HAP-1 (cell line): ENCODE measurements around the gene LMBRD1.

ENCODE experiments used
- DNase-seq, 2 experiments: peaks; one replicate each; pipeline ENCODE4 v3.0.0-alpha.2; 2016 to 2020; ENCODE audit warnings: low spot score in 2 of 2
- H3K27me3 ChIP-seq: fragments of 250-450 bp; sonication (Bioruptor Pico); 2 replicates; pipeline ENCODE4 v1.5.1; 2020; ENCODE audit warnings: low read depth, mild to moderate bottlenecking, moderate library complexity
- H3K36me3 ChIP-seq: fragments of 250-450 bp; sonication (Bioruptor Pico); replicated peaks from 2 replicates; pipeline ENCODE4 v1.5.1; 2020; ENCODE audit warnings: mild to moderate bottlenecking
- H3K4me1 ChIP-seq: fragments of 250-450 bp; sonication (Bioruptor Pico); 2 replicates; pipeline ENCODE4 v1.5.1; 2020; ENCODE audit warnings: mild to moderate bottlenecking
- H3K4me3 ChIP-seq: fragments of 250-450 bp; sonication (Bioruptor Pico); 2 replicates; pipeline ENCODE4 v1.5.1; 2020; ENCODE audit warnings: mild to moderate bottlenecking, moderate library complexity
- H3K9me3 ChIP-seq: fragments of 250-450 bp; sonication (Bioruptor Pico); 2 replicates; pipeline ENCODE4 v1.5.1; 2020; ENCODE audit warnings: mild to moderate bottlenecking, moderate library complexity
- in situ Hi-C: fragments of 300-500 bp; cut with MboI; formaldehyde crosslinking; loops from 3 replicates; pipeline ENCODE4 v1.14.3; 2020; ENCODE audit warnings: low sequenced_read_pairs, inconsistent platforms, mixed read lengths

The LMBRD1 gene

GRCh38 chr6:69624944-69625343 lies 171.9 kb downstream of the LMBRD1 start:
- H3K27me3 ChIP-seq, result no peaks in the 10 kb centered on the region
- in situ Hi-C loops, result no loop called here
- DNase-seq, result no peak
- H3K4me1 ChIP-seq, result peaks cover 8% of the 10 kb centered on the region
- no peak overlapping the region for H3K4me3 ChIP-seq
- H3K9me3 ChIP-seq, result no peaks in the 10 kb centered on the region
- no peaks in the 10 kb centered on the region for H3K36me3 ChIP-seq
